HG03060 (cell line): Measurements from ENCODE around the gene DOCK4.
A peak's percentile ranks its signal among the peaks of the same experiment; 100 is the strongest.

ENCODE experiments used
- ATAC-seq: cut with Tn5 transposase; IDR thresholded peaks from one replicate; pipeline ENCODE4 v1.9.1; 2021; ENCODE audit warnings: low read depth, moderate number of reproducible peaks; ENCODE audit not compliant: unreplicated experiment

The DOCK4 gene

GRCh38 chr7:111986601-111987000 is 219.6 kb downstream of the DOCK4 start:
- no peak for ATAC-seq

GRCh38 chr7:111985798-111986197 is 220.4 kb downstream of the DOCK4 start:
- no peak for ATAC-seq

- ATAC-seq, result no peak
Observed at GRCh38 chr7:111982804-111983203, 223.4 kb downstream of the DOCK4 start.

- ATAC-seq, result no peak
Observed at GRCh38 chr7:111982133-111982532, 224.1 kb downstream of the DOCK4 start.

- ATAC-seq, result no peak
Observed at GRCh38 chr7:111980725-111981124, 225.5 kb downstream of the DOCK4 start.

- no peak for ATAC-seq
Observed at GRCh38 chr7:111975346-111975745, 230.9 kb downstream of the DOCK4 start.

GRCh38 chr7:111960984-111961383 is 245.2 kb downstream of the DOCK4 start:
- no peak for ATAC-seq

- no peak for ATAC-seq
Observed at GRCh38 chr7:111958896-111959295, 247.3 kb downstream of the DOCK4 start.

GRCh38 chr7:111958431-111958830 is 247.8 kb downstream of the DOCK4 start:
- no peak for ATAC-seq

- ATAC-seq, result no peak
Observed at GRCh38 chr7:111955616-111956015, 250.6 kb downstream of the DOCK4 start.

- no peak for ATAC-seq
Observed at GRCh38 chr7:111954474-111955381, 251.5 kb downstream of the DOCK4 start.

GRCh38 chr7:111954056-111954455 is 252.1 kb downstream of the DOCK4 start:
- no peak for ATAC-seq

- ATAC-seq, result peak; percentile 54
Observed at GRCh38 chr7:111953611-111954010, 252.6 kb downstream of the DOCK4 start.

- ATAC-seq, result no peak
Observed at GRCh38 chr7:111952783-111953182, 253.4 kb downstream of the DOCK4 start.

GRCh38 chr7:111951052-111951451 is 255.1 kb downstream of the DOCK4 start:
- ATAC-seq, result no peak

GRCh38 chr7:111942450-111943081 is 263.6 kb downstream of the DOCK4 start:
- no peak for ATAC-seq

- no peak for ATAC-seq
Observed at GRCh38 chr7:111937163-111937562, 269.0 kb downstream of the DOCK4 start.

- ATAC-seq, result no peak
Observed at GRCh38 chr7:111933609-111934008, 272.6 kb downstream of the DOCK4 start.

GRCh38 chr7:111931958-111932357 is 274.2 kb downstream of the DOCK4 start:
- no peak for ATAC-seq

- ATAC-seq, result no peak
Observed at GRCh38 chr7:111931016-111931517, 275.1 kb downstream of the DOCK4 start.

- ATAC-seq, result no peak
Observed at GRCh38 chr7:111929264-111929663, 276.9 kb downstream of the DOCK4 start.
